Kidney epithelial cell (primary cell): ENCODE results near the gene ACKR2. TPM values are rescaled to one million over a fixed set of nuclear protein-coding genes. Genes with fewer than 3 reads are reported as not detected.
"Not testable (repeated sequence)": the region's sequence is repeated elsewhere in the genome, so short reads cannot be mapped to it uniquely, and the experiment has no call there.

Experiments used
- DNase-seq: peaks from one replicate; pipeline ENCODE4 v3.0.0-alpha.2; 2010; ENCODE audit warnings: low read depth
- H3K27me3 ChIP-seq: 2 replicates; pipeline ENCODE4 v1.6.0; 2011; ENCODE audit warnings: low read length; ENCODE audit not compliant: control insufficient read depth, insufficient read depth
- H3K36me3 ChIP-seq: 2 replicates; pipeline ENCODE4 v1.5.1; 2011; ENCODE audit warnings: low read length; ENCODE audit not compliant: control insufficient read depth, insufficient read depth
- H3K4me3 ChIP-seq: 2 replicates; pipeline ENCODE4 v1.5.1; 2011; ENCODE audit warnings: low read depth, mild to moderate bottlenecking, control low read depth, low read length
- total RNA-seq: library from RNA; depleted of rRNA; stranded (reverse); fragments of >200 nt; gene quantifications from 2 replicates; pipeline ENCODE4 v1.2.3, GENCODE V29; 2015
- TF ChIP-seq, protein P1 (sequence below): IDR thresholded peaks from 2 replicates; pipeline ENCODE4 v1.5.1; 2011; ENCODE audit warnings: mild to moderate bottlenecking, moderate library complexity, low read length, control low read depth, inconsistent platforms; ENCODE audit not compliant: insufficient read depth, poor library complexity, severe bottlenecking

The ACKR2 gene
- total RNA-seq, 1 donor from 2014 or later: 6.2 TPM

DNA sequence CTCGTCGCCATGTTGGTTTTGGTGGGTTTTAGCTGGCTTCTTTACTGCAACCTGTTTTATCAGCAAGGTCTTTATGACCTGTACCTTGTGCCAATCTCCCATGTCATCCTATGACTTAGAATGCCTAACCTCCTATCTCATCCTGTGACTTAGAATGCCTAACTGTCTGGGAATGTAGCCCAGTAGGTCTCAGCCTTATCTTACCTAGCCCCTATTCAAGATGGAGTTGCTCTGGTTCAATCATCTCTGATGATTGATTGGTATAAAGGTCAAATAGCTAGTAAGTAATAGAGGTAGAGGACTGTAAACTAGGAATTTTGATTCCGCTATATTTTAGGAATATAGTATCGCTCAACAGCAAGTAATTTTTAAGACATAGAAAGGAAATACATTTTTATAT, 1.3 kb upstream of the ACKR2 start:
- TF ChIP-seq, protein P1, sequence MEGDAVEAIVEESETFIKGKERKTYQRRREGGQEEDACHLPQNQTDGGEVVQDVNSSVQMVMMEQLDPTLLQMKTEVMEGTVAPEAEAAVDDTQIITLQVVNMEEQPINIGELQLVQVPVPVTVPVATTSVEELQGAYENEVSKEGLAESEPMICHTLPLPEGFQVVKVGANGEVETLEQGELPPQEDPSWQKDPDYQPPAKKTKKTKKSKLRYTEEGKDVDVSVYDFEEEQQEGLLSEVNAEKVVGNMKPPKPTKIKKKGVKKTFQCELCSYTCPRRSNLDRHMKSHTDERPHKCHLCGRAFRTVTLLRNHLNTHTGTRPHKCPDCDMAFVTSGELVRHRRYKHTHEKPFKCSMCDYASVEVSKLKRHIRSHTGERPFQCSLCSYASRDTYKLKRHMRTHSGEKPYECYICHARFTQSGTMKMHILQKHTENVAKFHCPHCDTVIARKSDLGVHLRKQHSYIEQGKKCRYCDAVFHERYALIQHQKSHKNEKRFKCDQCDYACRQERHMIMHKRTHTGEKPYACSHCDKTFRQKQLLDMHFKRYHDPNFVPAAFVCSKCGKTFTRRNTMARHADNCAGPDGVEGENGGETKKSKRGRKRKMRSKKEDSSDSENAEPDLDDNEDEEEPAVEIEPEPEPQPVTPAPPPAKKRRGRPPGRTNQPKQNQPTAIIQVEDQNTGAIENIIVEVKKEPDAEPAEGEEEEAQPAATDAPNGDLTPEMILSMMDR: no peak
- H3K4me3 ChIP-seq: no peak overlapping the region
- no peaks in the 10 kb centered on the region for H3K36me3 ChIP-seq
- no peak for DNase-seq
- no peaks in the 10 kb centered on the region for H3K27me3 ChIP-seq

DNA sequence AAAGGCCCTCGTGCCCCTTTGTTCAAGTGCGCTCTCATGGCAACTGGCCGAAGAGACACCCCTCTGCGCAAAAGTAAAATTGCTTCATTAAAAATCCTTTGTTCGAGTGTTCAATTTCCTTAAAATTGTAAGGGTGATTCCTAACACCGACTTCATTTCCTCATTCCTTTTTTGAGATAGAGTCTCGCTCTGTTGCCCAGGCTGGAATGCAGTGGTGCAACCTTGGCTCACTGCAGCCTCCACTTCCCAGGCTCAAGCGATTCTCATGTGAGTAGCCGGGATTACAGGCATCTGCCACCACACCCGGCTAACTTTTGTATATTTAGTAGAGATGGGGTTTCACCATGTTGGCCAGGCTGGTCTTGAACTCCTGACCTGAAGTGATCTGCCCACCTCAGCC, 1.5 kb downstream of the ACKR2 start:
- DNase-seq, H3K36me3 ChIP-seq, H3K27me3 ChIP-seq, H3K4me3 ChIP-seq: not testable (repeated sequence)

DNA sequence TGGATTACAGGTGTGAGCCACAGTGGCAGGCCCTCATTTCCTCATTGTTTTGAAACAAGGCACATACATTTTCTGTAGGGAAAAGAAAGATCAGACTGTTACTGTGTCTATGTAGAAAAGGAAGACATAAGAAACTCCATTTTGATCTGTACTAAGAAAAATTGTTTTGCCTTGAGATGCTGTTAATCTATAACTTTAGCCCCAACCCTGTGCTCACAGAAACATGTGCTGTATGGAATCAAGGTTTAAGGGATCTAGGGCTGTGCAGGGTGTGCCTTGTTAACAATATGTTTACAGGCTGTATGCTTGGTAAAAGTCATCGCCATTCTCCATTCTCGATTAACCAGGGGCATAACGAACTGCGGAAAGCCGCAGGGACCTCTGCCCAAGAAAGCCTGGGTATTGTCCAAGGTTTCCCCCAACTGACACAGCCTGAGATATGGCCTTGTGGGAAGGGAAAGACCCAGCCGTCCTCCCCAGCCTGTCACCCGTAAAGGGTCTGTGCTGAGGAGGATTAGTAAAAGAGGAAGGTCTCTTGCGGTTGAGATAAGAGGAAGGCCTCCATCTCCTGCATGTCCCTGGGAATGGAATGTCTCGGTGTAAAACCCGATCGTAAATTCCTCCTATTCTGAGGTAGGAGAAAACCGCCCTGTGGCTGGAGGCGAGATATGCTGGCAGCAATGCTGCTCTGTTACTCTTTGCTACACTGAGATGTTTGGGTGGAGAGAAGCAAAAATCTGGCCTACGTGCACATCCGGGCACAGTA, 2.1 kb downstream of the ACKR2 start:
- H3K27me3 ChIP-seq, DNase-seq, H3K4me3 ChIP-seq, H3K36me3 ChIP-seq: not testable (repeated sequence)

DNA sequence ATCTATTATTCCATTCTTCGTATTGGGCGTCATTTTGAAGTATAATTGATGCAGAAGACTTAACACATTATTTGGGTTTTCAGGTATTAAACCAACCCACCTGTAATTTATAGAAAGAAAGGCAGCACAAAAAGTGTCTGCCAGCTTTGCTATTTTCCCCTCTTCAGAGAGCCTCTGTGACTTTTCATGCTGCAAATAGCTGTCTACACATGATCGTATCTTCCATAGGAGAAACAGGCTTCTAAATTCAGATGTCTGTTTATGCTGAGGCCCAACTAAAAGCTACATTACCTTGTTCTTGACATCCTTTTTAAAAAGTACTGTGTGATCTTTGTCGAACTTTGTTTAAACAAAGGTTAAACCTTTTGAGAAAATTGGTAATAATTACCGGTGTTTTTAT, 5.0 kb downstream of the ACKR2 start:
- no peaks in the 10 kb centered on the region for H3K27me3 ChIP-seq
- H3K36me3 ChIP-seq: no peaks in the 10 kb centered on the region
- no peak for DNase-seq
- TF ChIP-seq, protein P1: no peak
- H3K4me3 ChIP-seq: no peak overlapping the region

DNA sequence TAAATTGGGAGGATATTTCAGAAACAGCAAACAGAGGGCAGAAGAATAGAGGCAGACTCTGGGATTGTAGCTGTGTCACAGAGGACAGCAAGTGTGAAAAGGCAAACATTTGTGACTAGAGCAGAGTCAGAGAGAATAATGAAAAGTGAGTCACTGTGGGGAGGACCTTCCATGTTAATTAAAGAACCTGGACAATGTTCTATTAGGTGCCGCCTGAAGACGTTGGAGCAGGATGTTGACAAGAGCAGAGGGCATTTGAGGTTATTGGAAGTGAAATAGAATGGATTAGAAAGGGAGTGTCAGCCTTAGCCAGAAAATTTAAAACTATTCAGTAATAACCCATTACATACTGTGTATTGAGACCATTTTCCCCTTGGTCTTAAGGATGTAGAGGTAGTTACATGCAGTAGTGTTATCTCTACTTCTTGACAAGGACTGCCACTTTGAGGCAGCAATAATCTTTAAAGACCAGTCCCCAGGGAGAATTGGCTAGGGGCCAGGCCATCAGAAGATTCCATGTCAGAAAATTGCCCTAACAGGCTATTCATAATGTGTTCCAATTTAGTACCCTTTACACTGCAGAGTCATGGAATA, 5.8 kb downstream of the ACKR2 start:
- no peak for DNase-seq
- Histone ChIP-seq H3K36me3 (no peaks in the 10 kb centered on the region), H3K27me3 (no peaks in the 10 kb centered on the region), H3K4me3 (no peak overlapping the region)
- TF ChIP-seq, protein P1: no peak

DNA sequence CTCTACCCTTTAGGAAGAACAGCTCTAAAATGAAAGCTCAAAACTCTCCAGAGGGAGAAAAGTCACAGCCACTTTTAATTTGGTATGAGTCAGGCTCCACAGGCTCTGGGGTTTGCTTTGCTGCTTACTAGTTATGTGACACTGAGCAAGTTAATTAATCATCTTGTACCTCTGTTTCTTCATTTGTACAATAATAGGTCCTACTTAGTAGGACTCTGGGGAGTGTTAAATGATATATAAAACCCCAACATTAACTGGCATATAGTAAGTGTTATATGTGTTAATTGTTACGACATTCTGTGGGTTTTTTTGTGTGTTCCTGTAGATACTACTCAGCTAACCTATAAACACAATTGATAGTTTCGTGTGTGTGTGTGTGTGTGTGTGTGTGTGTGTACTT, 6.6 kb downstream of the ACKR2 start:
- Histone ChIP-seq H3K4me3 (no peak overlapping the region), H3K36me3 (no peaks in the 10 kb centered on the region), H3K27me3 (no peaks in the 10 kb centered on the region)
- no peak for DNase-seq
- TF ChIP-seq, protein P1: no peak
